GM10847 (cell line): ENCODE data around the gene HSD11B2.

Experiments used
- POLR2A ChIP-seq: IDR thresholded peaks from 2 replicates; pipeline ENCODE4 v1.6.1; 2011; ENCODE audit not compliant: insufficient read length; ENCODE audit errors: extremely low read depth

Gene HSD11B2

GRCh38 chr16:67448580-67448979 is 17.7 kb downstream of the HSD11B2 start:
- TF ChIP-seq POLR2A, result no peak

- TF ChIP-seq POLR2A, result no peak
Measured at GRCh38 chr16:67449336-67449735, 18.4 kb downstream of the HSD11B2 start.

- no peak for TF ChIP-seq POLR2A
Measured at GRCh38 chr16:67449739-67450138, 18.8 kb downstream of the HSD11B2 start.

- no peak for TF ChIP-seq POLR2A
Measured at GRCh38 chr16:67451061-67451703, 20.3 kb downstream of the HSD11B2 start.

GRCh38 chr16:67451704-67452435 is 20.9 kb downstream of the HSD11B2 start:
- no peak for TF ChIP-seq POLR2A

- TF ChIP-seq POLR2A, result no peak
Measured at GRCh38 chr16:67454104-67454503, 23.2 kb downstream of the HSD11B2 start.

- no peak for TF ChIP-seq POLR2A
Measured at GRCh38 chr16:67454852-67455251, 23.9 kb downstream of the HSD11B2 start.

- no peak for TF ChIP-seq POLR2A
Measured at GRCh38 chr16:67456391-67457081, 25.6 kb downstream of the HSD11B2 start.

GRCh38 chr16:67457611-67458010 is 26.7 kb downstream of the HSD11B2 start:
- TF ChIP-seq POLR2A, result no peak

GRCh38 chr16:67458121-67458641 is 27.3 kb downstream of the HSD11B2 start:
- TF ChIP-seq POLR2A, result no peak

- TF ChIP-seq POLR2A, result no peak
Measured at GRCh38 chr16:67459066-67459860, 28.3 kb downstream of the HSD11B2 start.

- TF ChIP-seq POLR2A, result no peak
Measured at GRCh38 chr16:67459861-67460150, 28.9 kb downstream of the HSD11B2 start.

- no peak for TF ChIP-seq POLR2A
Measured at GRCh38 chr16:67460168-67460567, 29.2 kb downstream of the HSD11B2 start.

- TF ChIP-seq POLR2A, result no peak
Measured at GRCh38 chr16:67460961-67461360, 30.0 kb downstream of the HSD11B2 start.

- TF ChIP-seq POLR2A, result no peak
Measured at GRCh38 chr16:67461600-67462278, 30.8 kb downstream of the HSD11B2 start.
